Loucy (cell line): ENCODE data around the gene TEAD4.

Experiments used
- H2AFZ ChIP-seq: fragments of 200-600 bp; sonication (generic); 2 replicates; pipeline ENCODE4 v1.6.0; 2016; ENCODE audit warnings: antibody characterized with exemption, mild to moderate bottlenecking, low read length, moderate library complexity
- H3F3A ChIP-seq: fragments of 200-600 bp; 2 replicates; pipeline ENCODE4 v1.6.0; 2016; ENCODE audit warnings: antibody characterized with exemption, low read depth, mild to moderate bottlenecking
- H3K27me3 ChIP-seq: fragments of 200-600 bp; sonication (generic); 2 replicates; pipeline ENCODE4 v1.6.1; 2014; ENCODE audit warnings: low read length, mild to moderate bottlenecking; ENCODE audit not compliant: insufficient read depth, poor library complexity, severe bottlenecking
- H3K36me3 ChIP-seq: fragments of 200-600 bp; sonication (generic); 2 replicates; pipeline ENCODE4 v1.6.1; 2016; ENCODE audit warnings: low read length; ENCODE audit not compliant: insufficient read depth
- H3K4me1 ChIP-seq: fragments of 200-600 bp; sonication (generic); 2 replicates; pipeline ENCODE4 v1.5.1; 2014; ENCODE audit warnings: low read length, mild to moderate bottlenecking; ENCODE audit not compliant: insufficient read depth, poor library complexity, severe bottlenecking
- H3K4me2 ChIP-seq: fragments of 200-600 bp; sonication (generic); 2 replicates; pipeline ENCODE4 v1.6.0; 2014; ENCODE audit warnings: antibody characterized with exemption, low read length, low read depth, mild to moderate bottlenecking; ENCODE audit not compliant: poor library complexity, severe bottlenecking
- H3K4me3 ChIP-seq: fragments of 200-600 bp; sonication (generic); 2 replicates; pipeline ENCODE4 v1.5.1; 2014; ENCODE audit warnings: low read length, mild to moderate bottlenecking, mixed read lengths; ENCODE audit not compliant: poor library complexity, severe bottlenecking
- H3K79me2 ChIP-seq: fragments of 200-600 bp; sonication (generic); 2 replicates; pipeline ENCODE4 v1.6.1; 2014; ENCODE audit warnings: low read length; ENCODE audit not compliant: insufficient read depth
- H3K9ac ChIP-seq: fragments of 200-600 bp; sonication (generic); 2 replicates; pipeline ENCODE4 v1.6.0; 2014; ENCODE audit warnings: mild to moderate bottlenecking, low read depth, low read length, moderate library complexity; ENCODE audit not compliant: poor library complexity, severe bottlenecking
- H3K9me2 ChIP-seq: fragments of 200-600 bp; sonication (generic); replicated peaks from 2 replicates; pipeline ENCODE4 v1.6.1; 2016; ENCODE audit warnings: low read depth, low read length, mixed read lengths
- H3K9me3 ChIP-seq: fragments of 200-600 bp; sonication (generic); 2 replicates; pipeline ENCODE4 v1.6.1; 2014; ENCODE audit warnings: mild to moderate bottlenecking, antibody characterized with exemption, low read length, low read depth; ENCODE audit not compliant: insufficient read depth
- H4K20me1 ChIP-seq: fragments of 200-600 bp; sonication (generic); 2 replicates; pipeline ENCODE4 v1.6.0; 2014; ENCODE audit warnings: antibody characterized with exemption, low read length, mild to moderate bottlenecking; ENCODE audit not compliant: insufficient read depth, poor library complexity, severe bottlenecking
- EZH2phosphoT487 ChIP-seq: fragments of 200-600 bp; IDR thresholded peaks from 2 replicates; pipeline ENCODE4 v1.6.1; 2018; ENCODE audit warnings: antibody characterized with exemption, mild to moderate bottlenecking, moderate library complexity, borderline replicate concordance
- TF ChIP-seq, protein P1 (sequence below): fragments of 200-600 bp; sonication (generic); conservative IDR thresholded peaks from 2 replicates; pipeline ENCODE4 v1.5.1; 2014; ENCODE audit warnings: mild to moderate bottlenecking, antibody characterized with exemption, low read length

The TEAD4 gene

DNA sequence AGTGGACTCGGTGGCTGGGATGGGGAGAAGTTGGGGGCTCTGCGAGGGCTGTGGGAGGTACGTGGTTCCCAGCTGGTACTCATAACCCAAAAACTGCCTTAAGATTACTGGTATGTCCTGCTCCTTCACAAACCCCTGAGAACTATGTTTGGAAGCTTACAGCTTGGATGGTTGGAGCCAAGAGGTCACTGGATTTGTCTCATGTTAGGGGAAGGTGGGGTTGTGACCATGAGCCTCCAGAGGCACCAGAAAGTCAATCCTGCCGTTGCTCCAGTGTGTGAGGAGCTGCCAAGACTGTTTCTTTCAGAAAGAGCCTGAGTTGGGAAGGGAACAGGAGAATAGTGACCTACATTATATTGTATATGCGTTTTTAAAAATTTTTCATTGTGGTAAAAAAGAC is 33.5 kb downstream of the TEAD4 start:
- Histone ChIP-seq H4K20me1 (no peaks in the 10 kb centered on the region), H3K9me3 (peaks cover 5% of the 10 kb centered on the region), H3K36me3 (no peaks in the 10 kb centered on the region), H3K4me3 (no peak overlapping the region), H3F3A (no peaks in the 10 kb centered on the region), H3K79me2 (no peaks in the 10 kb centered on the region), H3K9me2 (no peaks in the 10 kb centered on the region), H2AFZ (no peak overlapping the region), H3K4me1 (no peaks in the 10 kb centered on the region), H3K4me2 (no peak overlapping the region), H3K9ac (no peak overlapping the region), H3K27me3 (no peaks in the 10 kb centered on the region)
- no peak for TF ChIP-seq EZH2phosphoT487
- TF ChIP-seq, protein P1, sequence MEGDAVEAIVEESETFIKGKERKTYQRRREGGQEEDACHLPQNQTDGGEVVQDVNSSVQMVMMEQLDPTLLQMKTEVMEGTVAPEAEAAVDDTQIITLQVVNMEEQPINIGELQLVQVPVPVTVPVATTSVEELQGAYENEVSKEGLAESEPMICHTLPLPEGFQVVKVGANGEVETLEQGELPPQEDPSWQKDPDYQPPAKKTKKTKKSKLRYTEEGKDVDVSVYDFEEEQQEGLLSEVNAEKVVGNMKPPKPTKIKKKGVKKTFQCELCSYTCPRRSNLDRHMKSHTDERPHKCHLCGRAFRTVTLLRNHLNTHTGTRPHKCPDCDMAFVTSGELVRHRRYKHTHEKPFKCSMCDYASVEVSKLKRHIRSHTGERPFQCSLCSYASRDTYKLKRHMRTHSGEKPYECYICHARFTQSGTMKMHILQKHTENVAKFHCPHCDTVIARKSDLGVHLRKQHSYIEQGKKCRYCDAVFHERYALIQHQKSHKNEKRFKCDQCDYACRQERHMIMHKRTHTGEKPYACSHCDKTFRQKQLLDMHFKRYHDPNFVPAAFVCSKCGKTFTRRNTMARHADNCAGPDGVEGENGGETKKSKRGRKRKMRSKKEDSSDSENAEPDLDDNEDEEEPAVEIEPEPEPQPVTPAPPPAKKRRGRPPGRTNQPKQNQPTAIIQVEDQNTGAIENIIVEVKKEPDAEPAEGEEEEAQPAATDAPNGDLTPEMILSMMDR = no peak

DNA sequence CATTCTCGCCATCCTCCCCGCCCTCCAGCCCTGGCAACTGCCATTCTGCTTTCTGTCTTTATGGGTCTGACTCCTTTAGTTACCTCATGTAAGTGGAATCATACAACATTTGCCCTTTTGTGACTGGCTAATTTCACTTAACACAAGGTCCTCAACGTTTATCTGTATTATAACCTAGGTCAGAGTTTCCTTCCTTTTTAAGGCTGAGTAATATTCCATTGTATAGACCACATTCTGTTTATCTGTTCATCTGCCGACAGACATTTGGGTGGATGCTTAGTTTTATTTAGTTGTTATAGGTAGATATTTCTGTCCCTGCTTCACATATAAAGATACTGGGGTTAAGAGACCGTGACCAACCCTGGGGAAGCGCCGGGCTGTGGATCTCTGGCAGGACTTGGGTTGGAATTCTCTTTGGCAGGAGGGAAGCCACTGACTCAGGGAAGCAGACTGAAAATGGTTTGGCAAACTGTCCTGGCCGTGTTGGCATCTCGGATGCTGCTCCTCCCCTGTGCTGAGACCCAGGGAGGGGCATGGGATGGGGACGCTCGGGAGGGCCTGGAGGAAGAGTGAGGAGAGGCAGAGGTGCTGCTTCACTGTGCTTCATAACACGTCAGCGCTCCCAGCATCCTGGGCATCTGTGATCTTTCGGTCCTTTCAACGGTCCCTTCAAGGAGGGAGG is 38.9 kb downstream of the TEAD4 start:
- Histone ChIP-seq H3K4me3 (no peak overlapping the region), H3K9ac (no peak overlapping the region), H4K20me1 (no peaks in the 10 kb centered on the region), H3K79me2 (no peaks in the 10 kb centered on the region), H3K4me2 (no peak overlapping the region), H3K27me3 (no peaks in the 10 kb centered on the region), H3K9me2 (no peaks in the 10 kb centered on the region), H2AFZ (no peak overlapping the region), H3K36me3 (no peaks in the 10 kb centered on the region), H3K4me1 (no peaks in the 10 kb centered on the region), H3F3A (no peaks in the 10 kb centered on the region), H3K9me3 (no peaks in the 10 kb centered on the region)
- no peak for TF ChIP-seq EZH2phosphoT487
- TF ChIP-seq, protein P1 = no peak

DNA sequence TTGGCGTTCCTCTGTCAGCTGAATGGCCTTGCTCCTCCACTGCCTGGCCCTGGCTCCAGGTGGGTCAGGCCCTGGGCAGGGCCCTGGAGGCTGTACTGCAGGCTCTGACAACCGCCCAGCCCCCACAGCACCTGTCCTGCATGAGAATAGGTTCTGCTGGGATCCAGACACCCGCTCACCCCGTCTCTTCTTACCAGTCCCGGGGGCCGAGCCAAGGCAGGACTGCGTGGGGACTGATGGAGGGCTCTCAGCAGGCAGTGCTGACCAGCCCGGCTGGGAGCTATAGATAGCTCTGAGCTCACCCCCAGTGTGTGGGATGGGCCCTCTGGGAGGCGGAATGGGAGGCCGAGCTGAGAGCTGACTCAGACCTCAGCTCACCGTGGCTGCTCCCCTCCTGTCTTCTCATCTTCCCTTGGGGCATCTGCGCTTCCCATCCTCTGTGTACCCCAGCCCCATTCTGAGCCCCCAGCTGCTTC is 39.6 kb downstream of the TEAD4 start:
- H3K4me2 ChIP-seq = no peak overlapping the region
- no peak for TF ChIP-seq EZH2phosphoT487
- TF ChIP-seq, protein P1 = no peak
- no peak overlapping the region for H2AFZ ChIP-seq

More for the DNA sequence above, 39.6 kb downstream of the TEAD4 start:
- H3K4me1 ChIP-seq = no peaks in the 10 kb centered on the region
- H3K4me3 ChIP-seq = no peak overlapping the region
- no peaks in the 10 kb centered on the region for H3K36me3 ChIP-seq
- no peaks in the 10 kb centered on the region for H3K9me3 ChIP-seq
- no peaks in the 10 kb centered on the region for H3K9me2 ChIP-seq
- H3K79me2 ChIP-seq = no peaks in the 10 kb centered on the region
- no peaks in the 10 kb centered on the region for H4K20me1 ChIP-seq
- H3F3A ChIP-seq = no peaks in the 10 kb centered on the region
- no peaks in the 10 kb centered on the region for H3K27me3 ChIP-seq
- no peak overlapping the region for H3K9ac ChIP-seq
